ENCODE results near the gene TTBK2.

- no peak for TF ChIP-seq MAX (IDR thresholded peaks at IDR 0.05)
- no peak for TF ChIP-seq REST (IDR thresholded peaks at IDR 0.05; ENCODE audit: low read depth)
- no peak for TF ChIP-seq EP300 (IDR thresholded peaks at IDR 0.05; ENCODE audit: borderline replicate concordance)
- no peak for TF ChIP-seq NFIC (IDR thresholded peaks at IDR 0.05)
These were observed 208.8 kb downstream of the TTBK2 start for GRCh38 chr15:42711746-42712145.

All from Ishikawa (cell line).